ENCODE results near the gene MIPOL1. TPM values are rescaled to one million over a fixed set of nuclear protein-coding genes. Genes with fewer than 3 reads are reported as not detected.

The MIPOL1 gene
- total and polyA plus RNA-seq, 2 of the 13 experiments (the other 11 are each of a cell fraction or from before 2014, with no cell fraction given), result 8.6 to 34.2 TPM

DNA sequence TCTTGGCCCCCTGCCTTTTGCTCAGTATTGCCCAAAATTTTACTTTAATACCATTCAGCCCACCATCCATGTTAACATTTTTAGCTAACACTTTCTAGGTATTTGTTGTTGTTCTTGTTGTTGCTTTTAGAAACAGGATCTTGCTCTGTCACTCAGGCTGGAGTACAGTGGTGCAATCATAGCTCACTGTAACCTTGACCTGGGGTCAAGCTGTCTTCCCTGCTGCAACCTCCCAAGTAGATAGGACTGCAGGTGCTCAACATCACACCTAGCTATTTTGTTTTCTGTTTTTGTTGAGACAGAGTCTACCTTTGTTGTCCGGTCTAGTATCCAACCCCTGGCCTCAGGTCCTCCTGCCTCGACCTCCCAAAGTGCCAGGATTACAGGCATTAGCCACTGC, 4.0 kb downstream of the MIPOL1 start (continued):
- TF ChIP-seq, protein P1, sequence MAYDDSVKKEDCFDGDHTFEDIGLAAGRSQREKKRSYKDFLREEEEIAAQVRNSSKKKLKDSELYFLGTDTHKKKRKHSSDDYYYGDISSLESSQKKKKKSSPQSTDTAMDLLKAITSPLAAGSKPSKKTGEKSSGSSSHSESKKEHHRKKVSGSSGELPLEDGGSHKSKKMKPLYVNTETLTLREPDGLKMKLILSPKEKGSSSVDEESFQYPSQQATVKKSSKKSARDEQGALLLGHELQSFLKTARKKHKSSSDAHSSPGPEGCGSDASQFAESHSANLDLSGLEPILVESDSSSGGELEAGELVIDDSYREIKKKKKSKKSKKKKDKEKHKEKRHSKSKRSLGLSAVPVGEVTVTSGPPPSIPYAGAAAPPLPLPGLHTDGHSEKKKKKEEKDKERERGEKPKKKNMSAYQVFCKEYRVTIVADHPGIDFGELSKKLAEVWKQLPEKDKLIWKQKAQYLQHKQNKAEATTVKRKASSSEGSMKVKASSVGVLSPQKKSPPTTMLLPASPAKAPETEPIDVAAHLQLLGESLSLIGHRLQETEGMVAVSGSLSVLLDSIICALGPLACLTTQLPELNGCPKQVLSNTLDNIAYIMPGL (CRISPR knock-in tag; IDR thresholded peaks at IDR 0.05; ENCODE audit: borderline replicate concordance in 1 of 2, low read depth in 1 of 2), result no peak
- TF ChIP-seq U2AF1 (optimal IDR thresholded peaks at IDR 0.05; ENCODE audit: low read depth, low read length), result no peak
- TF ChIP-seq ZNF569 (CRISPR knock-in tag; IDR thresholded peaks at IDR 0.05; ENCODE audit: borderline replicate concordance), result no peak
- TF ChIP-seq MED8 (CRISPR knock-in tag; IDR thresholded peaks at IDR 0.05; ENCODE audit: insufficient replicate concordance), result peak; percentile 26
- no peak for TF ChIP-seq ZNF510 (CRISPR knock-in tag; IDR thresholded peaks at IDR 0.05; ENCODE audit: low read depth)
- TF ChIP-seq SMARCC2 (IDR thresholded peaks at IDR 0.05), result no peak
- TF ChIP-seq, protein P2, sequence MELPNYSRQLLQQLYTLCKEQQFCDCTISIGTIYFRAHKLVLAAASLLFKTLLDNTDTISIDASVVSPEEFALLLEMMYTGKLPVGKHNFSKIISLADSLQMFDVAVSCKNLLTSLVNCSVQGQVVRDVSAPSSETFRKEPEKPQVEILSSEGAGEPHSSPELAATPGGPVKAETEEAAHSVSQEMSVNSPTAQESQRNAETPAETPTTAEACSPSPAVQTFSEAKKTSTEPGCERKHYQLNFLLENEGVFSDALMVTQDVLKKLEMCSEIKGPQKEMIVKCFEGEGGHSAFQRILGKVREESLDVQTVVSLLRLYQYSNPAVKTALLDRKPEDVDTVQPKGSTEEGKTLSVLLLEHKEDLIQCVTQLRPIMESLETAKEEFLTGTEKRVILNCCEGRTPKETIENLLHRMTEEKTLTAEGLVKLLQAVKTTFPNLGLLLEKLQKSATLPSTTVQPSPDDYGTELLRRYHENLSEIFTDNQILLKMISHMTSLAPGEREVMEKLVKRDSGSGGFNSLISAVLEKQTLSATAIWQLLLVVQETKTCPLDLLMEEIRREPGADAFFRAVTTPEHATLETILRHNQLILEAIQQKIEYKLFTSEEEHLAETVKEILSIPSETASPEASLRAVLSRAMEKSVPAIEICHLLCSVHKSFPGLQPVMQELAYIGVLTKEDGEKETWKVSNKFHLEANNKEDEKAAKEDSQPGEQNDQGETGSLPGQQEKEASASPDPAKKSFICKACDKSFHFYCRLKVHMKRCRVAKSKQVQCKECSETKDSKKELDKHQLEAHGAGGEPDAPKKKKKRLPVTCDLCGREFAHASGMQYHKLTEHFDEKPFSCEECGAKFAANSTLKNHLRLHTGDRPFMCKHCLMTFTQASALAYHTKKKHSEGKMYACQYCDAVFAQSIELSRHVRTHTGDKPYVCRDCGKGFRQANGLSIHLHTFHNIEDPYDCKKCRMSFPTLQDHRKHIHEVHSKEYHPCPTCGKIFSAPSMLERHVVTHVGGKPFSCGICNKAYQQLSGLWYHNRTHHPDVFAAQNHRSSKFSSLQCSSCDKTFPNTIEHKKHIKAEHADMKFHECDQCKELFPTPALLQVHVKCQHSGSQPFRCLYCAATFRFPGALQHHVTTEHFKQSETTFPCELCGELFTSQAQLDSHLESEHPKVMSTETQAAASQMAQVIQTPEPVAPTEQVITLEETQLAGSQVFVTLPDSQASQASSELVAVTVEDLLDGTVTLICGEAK (IDR thresholded peaks at IDR 0.05), result no peak
- TF ChIP-seq, protein P2 (CRISPR knock-in tag; IDR thresholded peaks at IDR 0.05), result no peak
- no peak for TF ChIP-seq DMTF1 (CRISPR knock-in tag; IDR thresholded peaks at IDR 0.05)
- TF ChIP-seq, protein P3, sequence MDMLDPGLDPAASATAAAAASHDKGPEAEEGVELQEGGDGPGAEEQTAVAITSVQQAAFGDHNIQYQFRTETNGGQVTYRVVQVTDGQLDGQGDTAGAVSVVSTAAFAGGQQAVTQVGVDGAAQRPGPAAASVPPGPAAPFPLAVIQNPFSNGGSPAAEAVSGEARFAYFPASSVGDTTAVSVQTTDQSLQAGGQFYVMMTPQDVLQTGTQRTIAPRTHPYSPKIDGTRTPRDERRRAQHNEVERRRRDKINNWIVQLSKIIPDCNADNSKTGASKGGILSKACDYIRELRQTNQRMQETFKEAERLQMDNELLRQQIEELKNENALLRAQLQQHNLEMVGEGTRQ (IDR thresholded peaks at IDR 0.05; ENCODE audit: low read depth, low read length), result no peak
- TF ChIP-seq, protein P3 (CRISPR knock-in tag; IDR thresholded peaks at IDR 0.05; ENCODE audit: borderline replicate concordance), result no peak
- TF ChIP-seq ZNF703 (CRISPR knock-in tag; IDR thresholded peaks at IDR 0.05; ENCODE audit: borderline replicate concordance), result no peak
- 0 out of 2 replicates have a peak, but pooled peaks have one; percentile 43 for TF ChIP-seq SIX4 (CRISPR knock-in tag; IDR thresholded peaks at IDR 0.05)
